HL-60 (cell line): Measurements from ENCODE around the gene FDX2.

Source experiments
- DNase-seq, 2 experiments: peaks; one replicate each; pipeline ENCODE4 v3.0.0-alpha.2; 2010 to 2020; ENCODE audit warnings: low read depth in 1 of 2, low spot score in 1 of 2
- H3K27ac ChIP-seq: fragments of 250-450 bp; sonication (Bioruptor Pico); replicated peaks from 2 replicates; pipeline ENCODE4 v1.5.1; 2020; ENCODE audit warnings: mild to moderate bottlenecking, moderate library complexity
- H3K27me3 ChIP-seq: fragments of 250-450 bp; sonication (Bioruptor Pico); 2 replicates; pipeline ENCODE4 v1.5.1; 2021; ENCODE audit warnings: mild to moderate bottlenecking, moderate library complexity; ENCODE audit not compliant: insufficient read depth, poor library complexity, severe bottlenecking
- H3K4me3 ChIP-seq: replicated peaks from 2 replicates; pipeline ENCODE4 v1.5.1; 2011; ENCODE audit warnings: mild to moderate bottlenecking, control low read depth, low read length; ENCODE audit not compliant: insufficient read depth
- CTCF ChIP-seq: IDR thresholded peaks from one replicate; pipeline ENCODE4 v1.5.1; 2011; ENCODE audit warnings: low read length, control low read depth, inconsistent platforms; ENCODE audit not compliant: insufficient read depth
- GABPA ChIP-seq: IDR thresholded peaks from 2 replicates; pipeline ENCODE4 v1.6.1; 2012; ENCODE audit warnings: low read depth
- POLR2AphosphoS5 ChIP-seq: IDR thresholded peaks from 2 replicates; pipeline ENCODE4 v1.6.1; 2012; ENCODE audit warnings: low read depth
- SPI1 ChIP-seq: IDR thresholded peaks from 2 replicates; pipeline ENCODE4 v1.6.1; 2012; ENCODE audit warnings: low read depth, mild to moderate bottlenecking, borderline replicate concordance
- TF ChIP-seq, protein P1 (sequence below): IDR thresholded peaks from 2 replicates; pipeline ENCODE4 v1.6.1; 2012; ENCODE audit warnings: low read depth; ENCODE audit not compliant: insufficient replicate concordance

Gene FDX2

DNA sequence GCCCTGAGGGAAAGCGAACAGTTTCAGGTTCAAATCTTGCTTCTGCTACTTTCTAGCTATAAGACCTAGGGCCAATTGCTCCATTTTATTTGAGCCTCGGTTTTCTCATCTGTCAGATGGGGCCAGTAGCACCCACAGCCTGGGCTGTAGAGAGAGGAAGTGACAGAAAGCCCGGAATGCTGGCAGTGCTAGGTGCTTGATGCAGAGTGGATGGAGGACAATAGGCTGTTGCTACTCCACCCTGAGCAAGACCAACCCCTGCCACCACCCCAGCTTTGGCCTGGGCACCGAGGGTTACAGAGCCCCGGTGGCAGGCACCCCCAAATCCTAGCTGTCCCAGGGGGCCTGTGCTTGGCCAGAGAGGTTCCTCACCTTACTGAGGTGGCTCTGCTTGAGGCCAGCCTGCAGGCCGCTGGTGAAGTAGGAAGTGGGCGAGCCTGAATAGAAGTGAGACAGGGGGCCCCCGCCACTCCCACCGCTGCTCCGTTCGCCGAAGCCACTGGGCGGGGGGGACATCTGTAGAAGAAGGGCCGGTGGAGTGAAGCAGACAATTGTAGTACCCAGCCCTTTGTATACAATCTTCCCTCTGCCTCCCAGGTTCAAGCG is 2.1 kb upstream of the FDX2 start:
- no peaks in the 10 kb centered on the region for H3K27me3 ChIP-seq
- DNase-seq, result no peak
- no peak overlapping the region for H3K27ac ChIP-seq
- no peak overlapping the region for H3K4me3 ChIP-seq
- TF ChIP-seq CTCF (no peak), SPI1 (peak; percentile 10; the same call in 1 of the 2 replicates)

DNA sequence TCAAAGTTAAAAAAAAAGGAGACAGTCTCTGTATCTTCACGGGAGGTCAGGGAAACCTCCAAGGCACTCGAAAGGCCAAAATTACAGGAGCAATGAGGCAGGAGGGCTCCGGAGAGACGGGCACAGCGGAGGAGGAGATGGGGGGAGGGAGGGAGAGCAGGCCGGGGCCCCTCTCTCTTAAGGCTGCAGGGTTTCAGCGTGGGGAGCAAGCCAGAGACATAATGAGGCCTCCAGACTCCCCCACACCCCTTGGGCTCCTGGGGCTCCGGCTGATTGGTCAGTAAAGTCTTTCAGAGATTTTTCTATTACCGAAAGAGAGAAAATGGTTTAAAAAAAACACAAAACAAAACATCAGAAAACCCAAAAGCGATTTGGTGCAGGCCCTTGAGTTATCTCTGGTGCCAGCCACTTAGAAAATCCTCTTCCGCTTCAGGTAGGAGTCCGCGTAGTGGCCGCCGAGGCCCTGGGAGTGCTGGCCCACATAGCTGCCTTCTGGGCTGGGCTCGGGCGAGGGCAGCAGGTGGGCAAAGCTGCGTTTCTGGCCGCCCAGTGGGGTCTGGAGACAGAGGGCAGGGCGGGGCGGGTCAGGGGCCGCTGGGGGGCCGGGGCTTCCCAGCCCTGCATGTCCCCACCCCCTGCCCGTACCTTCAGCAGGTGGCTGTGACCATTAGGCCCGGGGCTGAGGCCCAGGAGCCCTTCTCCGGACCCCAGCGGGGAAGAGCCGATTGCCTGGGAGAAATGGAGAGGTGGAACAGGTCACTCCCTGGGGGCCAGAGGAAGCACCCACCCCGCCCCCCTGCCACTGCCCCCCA is 1.4 kb upstream of the FDX2 start:
- Histone ChIP-seq H3K27ac (no peak overlapping the region), H3K4me3 (no peak overlapping the region), H3K27me3 (no peaks in the 10 kb centered on the region)
- TF ChIP-seq, protein P1, sequence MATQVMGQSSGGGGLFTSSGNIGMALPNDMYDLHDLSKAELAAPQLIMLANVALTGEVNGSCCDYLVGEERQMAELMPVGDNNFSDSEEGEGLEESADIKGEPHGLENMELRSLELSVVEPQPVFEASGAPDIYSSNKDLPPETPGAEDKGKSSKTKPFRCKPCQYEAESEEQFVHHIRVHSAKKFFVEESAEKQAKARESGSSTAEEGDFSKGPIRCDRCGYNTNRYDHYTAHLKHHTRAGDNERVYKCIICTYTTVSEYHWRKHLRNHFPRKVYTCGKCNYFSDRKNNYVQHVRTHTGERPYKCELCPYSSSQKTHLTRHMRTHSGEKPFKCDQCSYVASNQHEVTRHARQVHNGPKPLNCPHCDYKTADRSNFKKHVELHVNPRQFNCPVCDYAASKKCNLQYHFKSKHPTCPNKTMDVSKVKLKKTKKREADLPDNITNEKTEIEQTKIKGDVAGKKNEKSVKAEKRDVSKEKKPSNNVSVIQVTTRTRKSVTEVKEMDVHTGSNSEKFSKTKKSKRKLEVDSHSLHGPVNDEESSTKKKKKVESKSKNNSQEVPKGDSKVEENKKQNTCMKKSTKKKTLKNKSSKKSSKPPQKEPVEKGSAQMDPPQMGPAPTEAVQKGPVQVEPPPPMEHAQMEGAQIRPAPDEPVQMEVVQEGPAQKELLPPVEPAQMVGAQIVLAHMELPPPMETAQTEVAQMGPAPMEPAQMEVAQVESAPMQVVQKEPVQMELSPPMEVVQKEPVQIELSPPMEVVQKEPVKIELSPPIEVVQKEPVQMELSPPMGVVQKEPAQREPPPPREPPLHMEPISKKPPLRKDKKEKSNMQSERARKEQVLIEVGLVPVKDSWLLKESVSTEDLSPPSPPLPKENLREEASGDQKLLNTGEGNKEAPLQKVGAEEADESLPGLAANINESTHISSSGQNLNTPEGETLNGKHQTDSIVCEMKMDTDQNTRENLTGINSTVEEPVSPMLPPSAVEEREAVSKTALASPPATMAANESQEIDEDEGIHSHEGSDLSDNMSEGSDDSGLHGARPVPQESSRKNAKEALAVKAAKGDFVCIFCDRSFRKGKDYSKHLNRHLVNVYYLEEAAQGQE, result no peak
- TF ChIP-seq CTCF (no peak), POLR2AphosphoS5 (no peak)
- DNase-seq, result no peak

DNA sequence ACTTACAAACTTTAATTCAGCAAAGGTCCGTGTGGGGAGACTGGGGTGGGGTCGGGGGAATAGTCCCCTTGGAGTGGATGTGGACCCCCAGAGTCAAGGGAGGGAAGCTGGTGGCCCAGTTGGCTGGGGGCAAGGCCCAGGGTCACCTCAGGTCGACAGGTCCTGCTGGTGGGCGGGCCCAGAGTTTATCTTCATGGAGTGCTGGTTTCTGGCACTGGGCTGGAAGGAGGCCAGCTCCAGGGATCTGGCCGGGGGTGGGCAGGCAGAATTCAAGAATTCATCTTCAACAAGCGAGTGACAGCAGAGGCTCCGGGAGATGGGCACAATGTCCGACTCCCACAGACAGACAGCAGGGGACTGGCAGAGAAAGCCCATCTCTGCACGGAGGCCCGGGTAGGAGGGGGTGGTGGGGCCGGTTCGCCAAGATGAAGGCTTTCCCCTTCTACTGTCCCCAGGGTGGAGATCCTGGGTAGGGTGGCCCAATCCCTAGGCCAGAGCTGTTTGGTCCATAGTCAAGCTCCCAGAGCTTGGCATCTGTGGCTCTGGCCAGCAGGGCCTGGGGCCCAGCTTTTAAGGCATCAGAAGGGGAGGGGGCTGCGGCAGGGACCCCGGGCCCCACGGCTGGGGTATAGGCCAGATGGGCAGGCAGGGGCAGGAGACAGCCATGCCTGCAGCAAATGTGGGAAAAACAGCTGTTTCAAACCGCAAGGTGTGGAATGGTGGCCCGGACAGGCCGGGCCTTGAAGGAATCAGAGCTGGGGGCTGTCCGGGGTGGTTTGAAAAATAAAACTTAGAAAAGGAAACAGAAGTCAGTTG is 622 bp upstream of the FDX2 start:
- no peak for DNase-seq
- Histone ChIP-seq H3K27me3 (no peaks in the 10 kb centered on the region), H3K4me3 (peak overlapping the region; percentile 93; the same call in 1 of the 2 replicates), H3K27ac (no peak overlapping the region)
- TF ChIP-seq GABPA (no peak), CTCF (no peak), POLR2AphosphoS5 (no peak), SPI1 (no peak)
- TF ChIP-seq, protein P1, result no peak
